ENCODE results near the gene KIF2A.

KIF2A gene

DNA sequence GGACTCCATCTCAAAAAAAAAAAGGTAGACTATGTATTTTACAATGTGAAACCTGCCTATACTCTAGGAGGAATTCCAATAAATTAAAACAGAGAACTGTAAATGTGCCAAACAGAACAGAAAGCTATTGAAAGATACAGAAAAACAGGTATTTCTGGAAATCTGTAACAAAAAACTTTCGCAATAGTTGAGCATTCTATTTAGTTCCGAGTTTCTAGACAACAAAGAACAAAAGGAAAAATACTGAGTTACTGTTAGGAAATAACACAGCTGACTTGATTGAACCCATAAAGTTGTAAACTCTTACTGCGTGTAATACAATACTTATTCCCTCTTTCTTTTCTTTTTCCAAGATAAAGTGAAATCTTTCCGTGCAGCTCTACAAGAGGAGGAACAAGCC, 79.1 kb downstream of the KIF2A start:
- DNase-seq (ENCODE audit: low read depth in 3 of 3) = no peak

GRCh38 chr5:62385816-62386400, 79.9 kb downstream of the KIF2A start:
- DNase-seq (ENCODE audit: low read depth in 3 of 3) = no peak

DNA sequence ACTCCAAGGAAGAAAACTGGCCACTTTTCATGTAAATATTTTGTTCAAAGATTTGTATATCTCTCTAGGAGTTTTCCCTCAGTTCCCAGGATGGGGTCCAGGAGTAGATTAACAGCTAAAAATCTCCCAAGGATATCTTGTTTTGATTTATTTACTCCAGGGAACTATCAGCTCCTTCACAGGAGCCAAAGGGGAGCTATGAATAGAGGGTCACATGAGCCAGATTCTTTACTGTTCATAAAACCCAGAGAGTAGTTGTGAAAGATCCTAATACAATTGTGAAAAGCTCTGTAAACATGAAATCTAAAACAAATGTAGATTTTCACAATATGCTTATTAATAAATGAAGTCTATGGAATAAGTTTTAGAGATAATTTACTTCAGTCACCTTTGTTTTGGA, 80.8 kb downstream of the KIF2A start:
- DNase-seq (ENCODE audit: low read depth in 3 of 3) = no peak

- DNase-seq (ENCODE audit: low read depth in 3 of 3) = peak in 1 of 3 experiments; percentile 21
Measured at GRCh38 chr5:62395210-62395950, 89.4 kb downstream of the KIF2A start.

DNA sequence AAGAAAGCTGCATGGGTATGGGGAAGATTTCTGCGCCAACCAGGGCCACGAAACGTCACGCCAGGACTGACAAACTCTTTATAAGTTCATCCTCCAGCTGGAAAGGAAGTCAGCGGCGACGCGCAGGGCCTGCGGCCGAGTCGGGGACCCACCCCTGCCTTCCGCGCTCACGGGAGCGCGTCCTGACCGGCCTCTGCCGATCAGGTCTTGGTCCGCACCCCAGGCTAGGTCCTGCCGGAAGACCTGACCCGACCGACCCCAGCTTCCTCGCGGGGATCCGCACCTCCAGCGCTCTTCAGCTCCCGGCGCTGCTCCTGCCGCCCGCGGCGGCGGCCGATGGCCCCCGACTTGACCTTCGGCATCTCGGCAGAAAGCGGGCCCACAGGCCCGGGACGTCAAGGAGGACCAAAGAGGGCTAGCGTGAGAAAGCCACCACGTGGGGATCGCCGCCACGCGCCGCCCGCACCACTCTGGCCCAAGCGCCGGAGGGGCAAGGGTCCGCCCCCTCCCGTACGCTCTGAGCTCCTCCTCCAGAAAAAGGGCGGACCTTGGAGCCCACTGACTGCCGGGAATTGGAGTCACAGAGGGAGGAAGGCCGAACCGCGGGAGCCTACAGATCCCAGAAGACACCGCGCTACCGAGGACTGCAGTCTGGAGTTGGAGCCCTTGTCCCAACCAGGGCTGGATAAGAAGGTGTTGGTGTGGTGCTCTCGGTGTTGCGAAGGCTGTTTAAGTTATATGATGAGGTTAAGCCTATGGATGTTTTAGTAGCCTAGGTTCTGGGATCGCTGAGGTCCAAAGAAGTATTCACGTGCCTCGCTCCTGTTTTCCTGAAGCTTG, 97.6 kb downstream of the KIF2A start, which contains the start of gene DIMT1:
Gene DIMT1, minus strand, starts transcription at position 495 of the 840 bp plus-strand sequence. Its CDS starts 133 bp downstream, at position 362.
- peak; percentile 85 to 94 (median 91) for DNase-seq (ENCODE audit: low read depth in 3 of 3)

DNA sequence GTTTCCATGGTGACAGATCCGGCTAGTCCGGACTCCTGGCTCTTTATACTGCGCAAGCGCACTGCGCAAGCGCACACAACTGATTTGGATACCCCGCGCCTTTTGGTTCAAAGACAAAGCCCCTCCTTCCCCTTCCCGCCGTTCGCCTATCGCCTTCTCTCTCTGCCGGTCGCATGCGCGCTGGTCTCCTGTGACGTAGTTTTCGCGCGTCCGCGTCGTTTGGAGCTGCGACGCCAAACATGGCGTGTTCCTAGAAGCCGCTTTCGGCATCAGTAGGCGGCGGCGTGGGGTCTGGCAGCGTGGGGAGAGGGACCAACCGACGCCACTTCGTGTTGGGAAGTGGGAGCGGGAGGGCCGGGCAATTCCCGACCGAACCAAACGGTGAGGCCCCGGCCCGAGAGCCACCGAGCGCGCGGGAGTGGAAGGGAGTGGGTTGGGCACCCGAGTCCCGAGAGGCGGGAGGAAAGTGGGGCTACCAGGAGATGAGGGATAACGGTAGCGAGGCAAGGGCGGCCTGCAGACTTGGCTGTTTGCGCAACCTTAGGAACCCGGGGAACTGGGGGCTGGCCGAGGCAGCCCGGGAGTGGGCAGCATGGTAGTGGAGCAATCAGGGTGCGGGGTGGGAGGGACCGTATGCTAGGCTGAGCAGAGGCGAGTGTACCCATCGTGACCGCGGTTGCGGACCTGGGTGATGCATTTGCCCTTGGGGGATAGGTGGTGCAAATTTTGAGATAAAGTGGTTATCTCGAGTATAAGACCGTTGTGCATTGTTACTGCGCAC, 106.7 kb downstream of the KIF2A start, which contains the start of gene IPO11:
Gene IPO11, plus strand, starts transcription at position 215 of the 781 bp plus-strand sequence. CDS start 24,517 bp downstream, outside the sequence.
- DNase-seq (ENCODE audit: low read depth in 3 of 3) = peak; percentile 96 to 99 (median 98)

DNA sequence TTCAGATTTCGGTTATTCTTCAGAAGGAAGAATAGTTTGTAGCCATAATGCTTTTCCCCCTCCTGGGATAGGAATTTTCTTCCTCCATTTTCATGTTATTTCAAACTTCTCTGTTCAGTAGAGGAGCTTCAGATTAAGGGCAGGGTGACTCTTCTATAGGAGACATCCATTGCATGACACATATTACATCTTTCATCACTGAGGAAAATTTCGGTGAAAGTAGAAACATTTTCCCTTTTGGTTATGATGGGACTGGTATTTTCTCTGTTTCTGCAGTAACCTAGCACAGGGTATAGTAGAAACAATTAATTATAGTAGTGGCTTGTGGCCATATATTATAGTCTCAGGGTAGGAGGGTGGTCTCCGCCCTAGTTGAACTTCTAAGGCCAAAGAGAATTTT, 107.7 kb downstream of the KIF2A start:
- no peak for DNase-seq (ENCODE audit: low read depth in 3 of 3)

GRCh38 chr5:62418462-62419076, 112.6 kb downstream of the KIF2A start:
- no peak for DNase-seq (ENCODE audit: low read depth in 3 of 3)

- DNase-seq (ENCODE audit: low read depth in 3 of 3) = no peak
Measured at GRCh38 chr5:62419609-62420008, 113.6 kb downstream of the KIF2A start.

DNA sequence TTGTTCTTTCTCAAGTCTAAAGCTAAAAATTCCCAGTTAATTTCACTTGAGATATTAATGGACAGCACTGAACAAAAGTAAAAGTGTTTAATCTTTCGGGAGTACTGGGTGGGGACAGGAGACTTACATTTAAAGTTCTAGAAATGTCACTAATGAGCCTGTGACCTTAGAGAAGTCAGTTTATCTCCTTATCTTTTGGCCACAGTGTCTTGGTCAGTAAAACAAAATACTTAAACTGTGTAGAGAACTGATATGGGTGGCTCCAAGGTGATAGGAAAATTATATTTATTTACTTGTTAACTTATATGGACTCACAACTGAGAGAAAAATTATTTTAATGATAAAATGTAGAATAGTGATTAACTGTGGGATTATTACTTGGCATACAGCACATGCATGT, 115.4 kb downstream of the KIF2A start:
- DNase-seq (ENCODE audit: low read depth in 3 of 3) = no peak

GRCh38 chr5:62424763-62425162, 118.8 kb downstream of the KIF2A start:
- DNase-seq (ENCODE audit: low read depth in 3 of 3) = no peak

GRCh38 chr5:62431735-62432620, 126.0 kb downstream of the KIF2A start:
- DNase-seq (ENCODE audit: low read depth in 3 of 3) = no peak

DNA sequence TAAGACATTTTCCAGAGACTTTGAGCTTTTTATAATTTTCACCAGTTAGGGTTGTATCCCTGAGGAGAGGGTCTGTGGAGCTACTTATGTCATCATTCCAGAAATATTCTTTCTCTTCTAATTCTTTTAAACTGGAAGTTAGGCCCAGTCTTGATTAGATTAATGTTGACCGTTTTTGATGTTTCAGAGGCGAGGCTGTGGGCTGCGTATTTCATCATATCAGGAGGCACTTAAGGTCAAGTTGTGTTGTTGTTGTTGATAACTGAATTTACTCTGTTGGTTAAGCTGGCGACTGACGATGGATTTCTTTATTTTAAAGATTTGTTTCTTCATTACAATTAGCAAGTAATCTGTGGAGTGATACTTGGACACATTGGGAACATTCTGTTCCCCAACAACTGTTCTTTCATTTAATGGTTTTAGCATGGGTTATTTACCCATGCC, 126.6 kb downstream of the KIF2A start:
- DNase-seq (ENCODE audit: low read depth in 3 of 3) = no peak
